GM19193 (cell line): Measurements from ENCODE around the gene ARNT2.

Experiments used
- POLR2A ChIP-seq: IDR thresholded peaks from 4 replicates; pipeline ENCODE4 v1.6.1; 2011; ENCODE audit not compliant: insufficient read depth, insufficient read length; ENCODE audit errors: extremely low read depth

The ARNT2 gene

DNA sequence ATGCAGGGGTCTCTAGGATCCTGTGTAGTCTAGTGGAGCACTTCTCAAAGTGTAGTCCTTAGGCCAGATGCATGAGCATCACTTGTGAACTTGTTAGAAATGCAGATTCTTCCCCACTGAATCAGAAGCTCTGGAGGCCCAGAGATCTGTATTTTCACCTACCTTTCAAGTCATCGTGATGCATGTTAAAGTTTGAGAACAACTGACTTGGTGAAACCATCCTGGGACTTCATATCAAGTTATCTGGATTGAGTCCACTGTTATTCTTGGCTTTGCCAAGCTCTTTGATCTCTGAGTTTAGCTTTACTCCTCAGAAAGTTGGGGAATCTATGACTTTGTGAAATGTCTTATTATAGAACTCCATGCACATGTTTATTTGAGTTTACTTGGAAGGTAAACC, 78.5 kb downstream of the ARNT2 start:
- no peak for TF ChIP-seq POLR2A

GRCh38 chr15:80483725-80484161, 79.6 kb downstream of the ARNT2 start:
- no peak for TF ChIP-seq POLR2A

- TF ChIP-seq POLR2A: no peak
Observed at GRCh38 chr15:80484333-80484864, 80.2 kb downstream of the ARNT2 start.

DNA sequence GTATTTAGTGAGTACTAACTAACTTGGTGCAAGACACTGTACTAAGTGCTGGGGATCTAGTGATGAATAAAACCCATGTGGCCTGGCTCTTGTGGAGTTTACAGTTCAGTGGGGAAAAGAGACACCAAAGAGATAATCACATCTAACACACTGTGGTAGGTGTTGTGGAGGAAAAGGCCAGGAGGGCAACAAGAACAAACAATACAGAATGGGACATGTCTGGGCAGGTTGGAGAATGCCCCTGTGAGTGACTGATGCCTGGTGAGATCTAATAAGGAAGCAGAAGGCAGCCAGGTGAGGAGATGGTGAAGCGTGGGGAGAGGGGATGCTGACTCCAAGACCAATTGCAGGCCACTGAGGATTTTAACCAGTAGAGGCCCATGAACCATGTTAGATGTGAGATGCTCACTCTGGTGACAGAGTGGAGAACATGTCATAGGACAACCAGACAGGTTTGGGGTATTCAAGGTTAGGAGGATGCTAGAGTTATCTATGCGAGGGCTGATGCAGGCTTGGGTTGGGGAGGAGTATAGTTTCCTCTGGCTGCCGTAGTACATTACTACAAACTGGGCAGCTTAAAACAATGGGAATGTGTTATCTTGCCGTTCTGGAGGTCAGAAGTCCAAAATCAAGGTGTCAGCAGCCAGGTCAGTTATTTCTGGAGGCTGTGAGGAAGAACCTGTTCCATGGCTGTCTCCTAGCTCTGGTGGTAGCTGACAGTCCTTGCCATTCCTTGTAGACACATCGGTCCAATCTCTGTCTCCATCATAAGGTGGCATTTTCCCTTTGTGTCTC, 81.4 kb downstream of the ARNT2 start:
- no peak for TF ChIP-seq POLR2A

- TF ChIP-seq POLR2A: no peak
Observed at GRCh38 chr15:80487839-80488390, 83.7 kb downstream of the ARNT2 start.

GRCh38 chr15:80489030-80489594, 84.9 kb downstream of the ARNT2 start:
- TF ChIP-seq POLR2A: no peak

GRCh38 chr15:80490431-80490990, 86.3 kb downstream of the ARNT2 start:
- TF ChIP-seq POLR2A: no peak

- no peak for TF ChIP-seq POLR2A
Observed at GRCh38 chr15:80491163-80491847, 87.1 kb downstream of the ARNT2 start.

- TF ChIP-seq POLR2A: no peak
Observed at GRCh38 chr15:80492409-80492808, 88.2 kb downstream of the ARNT2 start.

GRCh38 chr15:80492874-80493273, 88.7 kb downstream of the ARNT2 start:
- TF ChIP-seq POLR2A: no peak

DNA sequence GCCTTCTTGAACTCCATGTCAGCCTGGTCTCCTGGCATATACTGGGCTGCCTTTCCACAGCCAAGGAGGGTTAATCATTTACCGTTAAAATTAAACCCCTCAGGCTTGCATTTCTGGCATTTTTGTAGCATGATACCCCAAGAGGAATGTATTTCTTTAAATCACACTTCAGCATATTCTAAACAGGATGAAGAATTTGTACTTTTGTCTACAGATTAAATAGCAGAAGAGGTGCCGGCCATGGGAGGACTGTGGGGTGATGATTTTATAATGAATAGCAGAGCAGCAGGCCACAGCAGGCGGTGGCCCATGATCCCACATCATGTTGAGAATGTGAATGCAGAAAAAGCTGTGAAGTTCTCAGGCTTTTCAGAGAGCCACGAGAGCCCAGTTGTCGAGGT, 90.2 kb downstream of the ARNT2 start:
- TF ChIP-seq POLR2A: no peak

DNA sequence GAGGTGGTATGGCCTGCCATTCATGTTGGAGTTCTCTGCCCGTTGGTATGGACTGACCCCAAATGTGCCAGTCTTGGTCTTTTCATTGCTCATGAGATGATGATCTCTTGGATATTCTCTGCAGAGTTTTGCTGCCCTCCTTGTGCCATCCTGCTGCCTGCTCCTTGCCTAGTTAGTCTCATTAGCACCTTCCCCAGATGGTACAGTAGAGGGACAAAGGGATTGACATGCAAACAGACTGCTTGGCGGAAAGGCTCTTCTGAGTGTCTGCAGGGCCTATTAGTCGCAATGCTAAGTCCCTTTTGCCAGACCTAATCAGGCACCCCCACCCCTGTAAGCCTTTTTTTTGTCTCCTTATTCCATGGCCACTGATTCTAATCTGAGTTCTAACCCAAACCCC, 90.6 kb downstream of the ARNT2 start:
- no peak for TF ChIP-seq POLR2A

- TF ChIP-seq POLR2A: no peak
Observed at GRCh38 chr15:80495401-80495942, 91.3 kb downstream of the ARNT2 start.

DNA sequence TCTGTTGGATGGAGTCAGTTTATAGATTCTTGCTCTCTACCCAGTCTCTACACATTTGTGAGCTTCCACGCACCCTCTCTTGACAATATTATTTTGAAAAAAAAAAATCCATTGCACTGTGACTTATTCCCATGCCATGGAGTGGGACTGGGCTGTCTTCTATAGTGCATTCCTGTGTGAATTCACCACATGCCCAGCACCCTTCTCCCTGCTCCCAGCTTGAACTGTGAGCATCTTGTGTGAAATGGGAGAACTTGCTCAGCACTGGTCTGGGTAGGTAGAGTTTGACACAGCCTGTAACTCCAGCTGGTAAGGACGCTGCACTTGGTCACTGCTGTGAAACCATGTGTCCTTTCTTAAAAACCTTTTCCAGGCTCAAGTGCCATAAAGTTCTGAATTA, 91.9 kb downstream of the ARNT2 start:
- no peak for TF ChIP-seq POLR2A

DNA sequence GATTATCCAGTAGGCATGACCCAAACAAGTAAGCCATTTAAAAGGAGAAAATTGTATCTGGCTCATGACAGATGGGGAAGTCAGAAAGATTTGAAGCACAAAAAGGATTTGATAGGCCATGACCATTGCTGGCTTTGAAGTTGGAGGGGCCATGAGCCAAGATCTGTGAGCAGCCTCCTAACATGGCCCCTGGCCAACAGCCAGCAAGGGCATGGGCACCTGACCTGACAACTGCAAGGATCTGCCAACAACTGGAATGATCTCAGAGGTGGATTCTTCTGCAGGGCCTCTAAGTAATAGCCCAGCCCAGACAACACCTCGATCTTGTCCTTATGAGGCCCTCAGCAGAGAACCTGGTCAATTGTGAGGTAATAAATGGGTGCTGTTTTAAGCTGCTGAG, 93.0 kb downstream of the ARNT2 start:
- no peak for TF ChIP-seq POLR2A
